Esophagus squamous epithelium (tissue), 5 donors: ENCODE results near the gene QKI. TPM values are rescaled to one million over a fixed set of nuclear protein-coding genes. Genes with fewer than 3 reads are reported as not detected.

Experiments used
- DNase-seq: peaks from one replicate; lab custom pipeline; 2025; lab: John Stamatoyannopoulos, UW
- H3K27ac ChIP-seq, 4 donors: fragments of 200-600 bp; sonication (generic); one replicate each; pipeline ENCODE4 v1.5.1; 2016 to 2019; ENCODE audit warnings: mild to moderate bottlenecking in 1 of 4
- H3K27me3 ChIP-seq, 4 donors: fragments of 200-600 bp; sonication (generic); 1 replicate in 3 of 4; 2 replicates in 1 of 4; pipeline versions ENCODE4 v1.5.1 to v1.6.0; 2017 to 2021; ENCODE audit warnings: antibody characterized with exemption in 1 of 4
- H3K36me3 ChIP-seq, 3 donors: fragments of 200-600 bp; sonication (generic); one replicate each; pipeline ENCODE4 v1.5.1; 2016 to 2019
- H3K4me1 ChIP-seq, 3 donors: fragments of 200-600 bp; sonication (generic); one replicate each; pipeline ENCODE4 v1.5.1; 2017 to 2019
- H3K4me3 ChIP-seq, 4 donors: fragments of 200-600 bp; sonication (generic); 1 replicate in 3 of 4; 2 replicates in 1 of 4; pipeline ENCODE4 v1.5.1; 2016 to 2019; ENCODE audit warnings: mild to moderate bottlenecking in 2 of 4, moderate library complexity in 1 of 4
- H3K9me3 ChIP-seq, 3 donors: fragments of 200-600 bp; sonication (generic); one replicate each; pipeline ENCODE4 v1.5.1; 2016 to 2019
- POLR2A ChIP-seq, 4 donors: fragments of 450-650 bp; IDR thresholded peaks; one replicate each; pipeline ENCODE4 v1.6.1; 2017; ENCODE audit warnings: antibody characterized with exemption in 4 of 4, mild to moderate bottlenecking in 4 of 4, moderate library complexity in 3 of 4
- WGBS, 2 donors: methylation state at CpG; one replicate each; pipeline ENCODE4 v1.1.5; 2018; 5-methylcytosine and 5-hydroxymethylcytosine counted together
- intact Hi-C: fragments of 100-400 bp; cut with DNase I; formaldehyde crosslinking; loops from one replicate; pipeline ENCODE4 v1.15.0; 2022
- total RNA-seq, 4 donors: library from RNA; depleted of rRNA; stranded (reverse); fragments of >200 nt; gene quantifications; one replicate each; pipeline ENCODE4 v1.1.0, GENCODE V29; 2016
- TF ChIP-seq, protein P1 (sequence below), 6 experiments: fragments of 450-650 bp in 4 of 6; fragments of 200-600 bp in 2 of 6; sonication (generic) in 2 of 6; IDR thresholded peaks; one replicate each; pipeline ENCODE4 v1.5.1; 2016 to 2019; ENCODE audit warnings: antibody characterized with exemption in 6 of 6, mild to moderate bottlenecking in 4 of 6, moderate library complexity in 4 of 6
- donor health status: DM: yes; HTN: yes; CAD: no.

QKI gene
- total RNA-seq, 4 donors from 2014 or later, result 46.2 to 149 (median 65.4) TPM

DNA sequence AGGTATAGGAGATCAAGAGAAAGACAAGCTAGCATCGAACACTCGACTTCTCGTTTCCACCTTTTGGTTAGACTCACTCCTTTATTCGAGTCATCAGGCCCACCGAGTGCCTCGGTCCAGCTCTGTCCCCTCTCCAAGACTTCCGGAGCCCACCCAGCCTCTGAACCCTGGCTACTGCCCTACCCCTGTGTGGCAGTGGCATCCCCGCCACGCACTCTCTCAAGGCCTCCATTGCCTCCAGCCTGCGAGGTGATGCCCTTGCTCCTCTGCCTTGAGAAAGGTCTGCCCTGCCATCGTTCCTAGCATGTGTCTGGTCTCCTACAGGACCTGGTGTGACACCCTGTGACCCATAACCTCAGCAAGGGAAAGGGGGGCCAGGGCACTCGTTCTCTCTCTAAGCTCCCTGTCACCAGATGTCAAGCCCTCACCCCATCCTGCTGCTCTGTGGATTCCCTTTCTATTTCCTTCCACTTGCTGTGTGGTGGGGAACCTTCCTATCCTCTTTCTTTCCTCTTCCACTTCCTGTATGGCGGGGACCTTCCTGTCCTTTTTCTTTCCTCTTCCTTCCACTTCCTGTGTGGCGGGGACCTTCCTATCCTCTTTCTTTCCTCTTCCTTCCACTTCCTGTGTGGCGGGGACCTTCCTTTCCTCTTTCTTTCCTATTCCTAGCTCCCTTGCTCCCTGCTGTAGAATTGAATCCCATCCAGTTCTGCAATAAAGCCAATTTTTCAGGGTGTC, 44.7 kb upstream of the QKI start:
- WGBS, 2 donors, result 78 to 79% methylated on average over 15 of the region's 15 CpGs
- Histone ChIP-seq H3K27me3 (peaks cover 0 to 7% (median 0%) of the 10 kb centered on the region in 4 donors), H3K27ac (no peak overlapping the region), H3K36me3 (no peaks in the 10 kb centered on the region), H3K4me3 (no peak overlapping the region), H3K4me1 (no peaks in the 10 kb centered on the region), H3K9me3 (no peaks in the 10 kb centered on the region)
- intact Hi-C loops, result no loop called here
- TF ChIP-seq POLR2A (IDR thresholded peaks at IDR 0.05), result no peak
- TF ChIP-seq, protein P1, sequence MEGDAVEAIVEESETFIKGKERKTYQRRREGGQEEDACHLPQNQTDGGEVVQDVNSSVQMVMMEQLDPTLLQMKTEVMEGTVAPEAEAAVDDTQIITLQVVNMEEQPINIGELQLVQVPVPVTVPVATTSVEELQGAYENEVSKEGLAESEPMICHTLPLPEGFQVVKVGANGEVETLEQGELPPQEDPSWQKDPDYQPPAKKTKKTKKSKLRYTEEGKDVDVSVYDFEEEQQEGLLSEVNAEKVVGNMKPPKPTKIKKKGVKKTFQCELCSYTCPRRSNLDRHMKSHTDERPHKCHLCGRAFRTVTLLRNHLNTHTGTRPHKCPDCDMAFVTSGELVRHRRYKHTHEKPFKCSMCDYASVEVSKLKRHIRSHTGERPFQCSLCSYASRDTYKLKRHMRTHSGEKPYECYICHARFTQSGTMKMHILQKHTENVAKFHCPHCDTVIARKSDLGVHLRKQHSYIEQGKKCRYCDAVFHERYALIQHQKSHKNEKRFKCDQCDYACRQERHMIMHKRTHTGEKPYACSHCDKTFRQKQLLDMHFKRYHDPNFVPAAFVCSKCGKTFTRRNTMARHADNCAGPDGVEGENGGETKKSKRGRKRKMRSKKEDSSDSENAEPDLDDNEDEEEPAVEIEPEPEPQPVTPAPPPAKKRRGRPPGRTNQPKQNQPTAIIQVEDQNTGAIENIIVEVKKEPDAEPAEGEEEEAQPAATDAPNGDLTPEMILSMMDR (IDR thresholded peaks at IDR 0.05), result no peak
- DNase-seq, result no peak

DNA sequence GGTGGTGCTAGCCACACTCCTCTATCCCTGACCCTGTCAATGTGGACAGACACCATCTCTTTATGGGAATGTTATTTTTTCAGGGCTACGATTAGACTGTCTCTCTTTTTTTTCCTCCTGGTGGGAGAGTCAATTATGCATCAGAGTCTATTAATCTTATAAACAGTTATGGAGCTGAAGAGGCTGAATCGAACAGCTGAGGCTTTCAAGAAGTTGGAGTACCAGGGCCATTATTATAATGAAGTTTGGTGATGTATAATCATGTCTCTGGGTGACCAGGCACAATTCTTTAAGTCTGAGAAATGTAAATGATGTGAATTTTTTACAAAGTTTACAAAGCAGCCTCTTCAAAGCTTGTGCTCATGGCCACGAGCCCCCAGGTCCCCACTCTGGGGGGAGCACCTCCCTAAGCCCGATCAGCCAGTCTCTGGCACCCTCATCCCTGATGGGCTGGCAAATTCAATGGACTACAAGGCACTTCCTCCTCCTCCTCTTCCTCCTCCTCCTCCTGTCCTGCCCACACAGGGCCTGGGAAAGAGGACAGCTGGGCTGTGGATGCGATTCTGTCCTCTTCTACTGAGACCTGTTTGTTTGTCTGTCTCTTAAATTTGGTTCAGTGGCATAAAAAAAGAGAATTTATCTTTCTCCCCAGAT, 43.9 kb upstream of the QKI start:
- Histone ChIP-seq H3K4me1 (no peaks in the 10 kb centered on the region), H3K4me3 (no peak overlapping the region), H3K27me3 (peaks cover 0 to 7% (median 0%) of the 10 kb centered on the region in 4 donors), H3K36me3 (no peaks in the 10 kb centered on the region), H3K27ac (no peak overlapping the region), H3K9me3 (no peaks in the 10 kb centered on the region)
- intact Hi-C loops, result no loop called here
- no peak for DNase-seq
- WGBS, 2 donors, result 45 to 57% methylated on average over 5 of the region's 5 CpGs
- TF ChIP-seq POLR2A (IDR thresholded peaks at IDR 0.05), result no peak
- TF ChIP-seq, protein P1 (IDR thresholded peaks at IDR 0.05), result no peak

DNA sequence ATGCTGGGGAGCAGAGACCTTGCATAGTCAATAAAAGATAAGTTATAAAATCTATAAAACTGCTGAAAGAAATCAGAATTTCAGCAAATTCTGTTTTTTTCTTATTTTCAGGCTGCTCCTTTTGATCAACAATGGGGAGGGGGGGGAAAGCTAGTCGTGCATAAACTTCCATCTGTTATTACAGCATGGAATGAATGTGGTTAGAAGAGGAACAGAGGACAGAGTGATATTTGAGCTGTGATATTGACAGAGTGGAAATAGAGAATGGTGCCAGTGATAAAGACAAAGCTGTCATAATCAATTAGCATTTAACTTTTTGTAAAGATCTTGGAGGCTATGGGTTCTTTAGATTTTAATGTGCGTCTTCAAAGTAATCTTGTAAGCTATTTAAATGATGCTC, 43.4 kb upstream of the QKI start:
- intact Hi-C loops, result no loop called here
- no peaks in the 10 kb centered on the region for H3K36me3 ChIP-seq
- 60 to 62% methylated on average over 2 of the region's 2 CpGs for WGBS, 2 donors

DNA sequence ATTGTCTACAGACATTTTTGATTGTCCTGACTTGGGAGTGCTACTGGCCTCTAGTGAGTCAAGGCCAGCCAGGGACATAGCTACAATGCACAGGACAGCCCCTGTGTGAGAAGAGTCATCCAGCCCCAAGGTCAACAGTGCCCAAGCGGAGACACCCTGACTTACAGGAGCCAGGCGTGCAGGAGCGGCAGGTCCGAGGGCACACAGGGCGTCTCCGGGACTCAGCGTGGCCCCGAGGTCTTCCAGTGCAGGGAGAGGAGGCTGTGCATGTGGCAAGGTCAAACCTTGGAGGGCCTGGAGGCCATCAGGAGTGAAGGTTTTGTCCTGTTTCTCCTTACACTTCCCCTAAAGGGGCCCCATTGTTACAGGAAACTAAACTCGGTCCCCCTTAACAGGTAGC, 41.3 kb upstream of the QKI start:
- 0 to 95% methylated on average over 1 to 6 of the region's 9 CpGs for WGBS, 2 donors
- DNase-seq, result no peak
- no peaks in the 10 kb centered on the region for H3K36me3 ChIP-seq
- H3K4me1 ChIP-seq, result no peaks in the 10 kb centered on the region
- no peak for TF ChIP-seq POLR2A (IDR thresholded peaks at IDR 0.05)
- TF ChIP-seq, protein P1 (IDR thresholded peaks at IDR 0.05), result no peak
- H3K27ac ChIP-seq, result no peak overlapping the region
- intact Hi-C loops, result no loop called here
- H3K9me3 ChIP-seq, result no peaks in the 10 kb centered on the region
- H3K4me3 ChIP-seq, result no peak overlapping the region
- peaks cover 0 to 7% (median 0%) of the 10 kb centered on the region in 4 donors for H3K27me3 ChIP-seq

More for the DNA sequence above, 43.4 kb upstream of the QKI start:
- Histone ChIP-seq H3K27ac (no peak overlapping the region), H3K27me3 (peaks cover 0 to 7% (median 0%) of the 10 kb centered on the region in 4 donors), H3K9me3 (no peaks in the 10 kb centered on the region), H3K4me1 (no peaks in the 10 kb centered on the region), H3K4me3 (no peak overlapping the region)
- no peak for DNase-seq
- TF ChIP-seq POLR2A (IDR thresholded peaks at IDR 0.05), result no peak
- TF ChIP-seq, protein P1 (IDR thresholded peaks at IDR 0.05), result no peak

DNA sequence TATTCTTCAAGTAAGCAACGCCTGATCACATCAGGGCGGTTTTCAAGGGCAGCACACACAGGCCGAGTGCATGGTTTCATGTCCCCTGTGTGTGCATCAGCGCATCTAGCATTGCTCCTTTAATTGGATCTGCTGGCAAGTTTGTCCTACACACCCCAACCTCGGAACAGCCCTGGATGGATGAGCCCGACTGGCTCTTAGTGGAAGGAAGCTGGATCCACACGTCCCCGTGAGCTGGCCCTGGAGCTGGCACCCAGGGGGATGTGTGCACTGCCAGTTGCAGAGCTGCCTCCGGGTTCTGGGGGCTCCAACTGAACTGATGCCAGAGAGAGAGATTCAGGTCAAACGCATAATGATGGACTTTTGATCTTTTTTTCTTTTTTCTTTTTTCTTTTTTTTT, 39.2 kb upstream of the QKI start:
- 80 to 90% methylated on average over 9 to 10 of the region's 10 CpGs for WGBS, 2 donors
- intact Hi-C loops, result no loop called here
- no peaks in the 10 kb centered on the region for H3K36me3 ChIP-seq
- no peaks in the 10 kb centered on the region for H3K4me1 ChIP-seq
- peaks cover 0 to 7% (median 0%) of the 10 kb centered on the region in 4 donors for H3K27me3 ChIP-seq
- no peak for TF ChIP-seq POLR2A (IDR thresholded peaks at IDR 0.05)
- TF ChIP-seq, protein P1 (IDR thresholded peaks at IDR 0.05), result no peak
- no peaks in the 10 kb centered on the region for H3K9me3 ChIP-seq
- no peak overlapping the region for H3K27ac ChIP-seq
- H3K4me3 ChIP-seq, result no peak overlapping the region
- DNase-seq, result no peak
